ENCODE results near the gene XAB2.

DNA sequence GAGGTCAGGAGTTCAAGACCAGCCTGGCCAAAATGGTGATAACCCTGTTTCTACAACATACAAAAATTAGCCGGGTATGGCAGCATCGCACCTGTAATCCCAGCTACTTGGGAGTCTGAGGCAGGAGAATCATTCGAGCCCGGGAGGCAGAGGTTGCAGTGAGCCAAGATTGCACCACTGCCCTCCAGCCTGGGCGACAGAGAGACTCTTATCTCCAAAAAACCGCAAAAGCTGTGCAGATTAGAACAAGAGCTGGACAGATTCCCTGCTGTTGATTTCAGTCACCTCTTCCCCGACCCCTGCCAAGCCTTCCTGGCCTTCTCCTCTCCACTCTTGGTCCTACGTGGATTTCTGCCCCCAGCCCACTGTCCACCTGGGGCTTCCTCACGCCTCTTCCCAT lies 25.4 kb downstream of the XAB2 start:
- TF ChIP-seq CTCF (IDR thresholded peaks at IDR 0.05; ENCODE audit: poor library complexity, severe bottlenecking) = no peak
- TF ChIP-seq MXI1 (conservative IDR thresholded peaks at IDR 0.05; ENCODE audit: poor library complexity, severe bottlenecking) = no peak

Measured in neural cell (in vitro differentiated cells).